GM19372 (cell line): ENCODE measurements around the gene DCPS.
"Not testable (repeated sequence)": the region's sequence is repeated elsewhere in the genome, so short reads cannot be mapped to it uniquely, and the experiment has no call there.

ENCODE experiments used
- ATAC-seq: cut with Tn5 transposase; IDR thresholded peaks from one replicate; pipeline ENCODE4 v1.9.1; 2021; ENCODE audit warnings: mild to moderate bottlenecking, low read depth, moderate library complexity; ENCODE audit not compliant: unreplicated experiment

Gene DCPS

GRCh38 chr11:126303623-126304456 lies at the start of gene DCPS:
Gene DCPS (plus strand): TSS chr11:126304060. CDS start chr11:126304081, 21 bp downstream.
- ATAC-seq = peak; percentile 88

DNA sequence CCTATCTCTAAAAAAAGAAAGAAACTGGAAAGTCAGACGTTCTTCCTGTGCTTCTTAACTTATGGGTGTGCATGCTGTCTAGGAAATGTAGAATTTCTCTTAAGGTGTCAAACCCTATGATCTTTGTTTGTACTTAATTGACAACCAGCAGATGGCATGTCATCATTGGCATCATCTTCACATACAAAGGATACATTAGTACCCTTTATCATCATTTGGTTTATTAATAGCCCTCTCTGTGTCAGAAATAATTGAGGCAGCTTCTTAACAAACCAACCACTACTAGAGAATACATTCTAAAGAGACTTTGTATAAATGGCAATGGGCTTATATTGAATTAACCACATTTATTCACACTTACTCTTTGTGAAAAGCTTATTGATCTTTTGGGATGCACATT lies 49.0 kb upstream of the DCPS start:
- no peak for ATAC-seq

- ATAC-seq = not testable (repeated sequence)
Observed at GRCh38 chr11:126255507-126255906, 48.4 kb upstream of the DCPS start.

DNA sequence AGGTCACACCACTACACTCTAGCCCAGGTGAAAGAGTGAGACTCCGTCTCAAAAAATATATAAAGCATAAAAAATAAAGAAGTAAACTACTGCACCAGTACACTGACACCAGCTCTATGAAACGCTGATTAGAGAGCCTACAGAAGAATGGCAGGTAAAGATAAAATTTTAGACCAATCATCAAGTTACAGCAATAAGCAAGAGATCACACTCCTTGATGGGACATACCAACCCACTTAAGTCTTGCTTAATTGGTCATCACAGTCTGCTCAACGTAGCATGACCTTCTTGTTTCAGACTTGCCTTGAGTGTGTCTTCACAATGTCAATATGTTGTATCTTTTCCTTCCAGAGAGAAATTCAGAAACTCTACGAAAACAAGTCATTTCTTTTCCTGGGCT lies 47.6 kb upstream of the DCPS start:
- no peak for ATAC-seq

DNA sequence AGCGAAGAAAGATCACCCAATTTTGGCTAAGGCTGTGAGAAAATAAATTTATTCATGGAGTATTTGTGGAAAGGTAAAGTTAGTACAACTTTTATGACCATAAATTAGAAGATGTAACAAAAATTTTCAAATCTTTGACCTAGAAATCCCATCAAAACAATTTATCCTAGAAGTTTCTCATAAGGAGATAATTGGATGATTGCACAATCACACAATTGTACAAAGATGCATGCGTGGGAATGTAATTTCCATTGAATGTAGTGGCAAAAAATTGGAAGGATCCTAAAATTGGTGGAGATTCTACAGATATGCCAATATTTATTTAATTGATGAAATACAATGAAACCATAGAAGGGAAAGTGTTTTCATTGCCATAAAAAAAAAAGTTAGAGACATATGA lies 46.7 kb upstream of the DCPS start:
- ATAC-seq = no peak

DNA sequence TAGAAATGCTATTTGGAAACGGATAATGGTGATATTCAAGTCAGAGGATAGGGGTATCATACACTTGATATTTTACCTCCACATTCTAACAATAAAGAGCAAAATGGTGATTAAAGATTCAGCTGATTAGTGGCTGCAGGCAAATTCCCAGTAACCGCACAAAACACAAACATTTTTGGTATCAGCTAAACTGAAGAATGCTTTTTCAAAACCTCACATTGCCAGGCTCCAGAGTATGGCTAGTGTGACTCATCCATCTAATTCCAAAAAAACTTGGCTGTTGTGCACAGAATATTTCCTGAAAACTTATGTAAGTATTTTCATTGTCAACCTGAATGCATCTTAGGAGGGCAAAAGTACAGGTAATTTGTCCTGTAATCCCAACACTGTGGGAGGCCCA lies 46.1 kb upstream of the DCPS start:
- ATAC-seq = no peak

DNA sequence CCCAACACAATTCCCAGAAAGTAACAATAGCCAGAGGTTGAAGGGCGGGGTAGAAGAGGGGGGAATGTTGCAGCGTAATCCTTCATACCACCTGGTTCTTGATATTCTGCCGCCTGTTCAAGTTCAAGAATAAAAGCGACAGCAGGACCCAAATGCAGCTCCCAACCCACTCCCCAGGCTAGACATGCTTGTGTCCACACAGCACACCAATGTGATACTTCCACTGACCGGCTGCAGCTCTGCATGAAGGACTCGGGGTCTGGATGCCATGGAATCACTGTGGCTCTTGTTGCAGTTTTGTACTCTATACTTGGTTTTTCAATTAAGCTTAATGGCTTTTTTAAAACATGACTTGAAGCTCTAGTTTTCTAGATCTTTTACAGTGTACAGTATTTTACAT lies 41.6 kb upstream of the DCPS start:
- no peak for ATAC-seq

DNA sequence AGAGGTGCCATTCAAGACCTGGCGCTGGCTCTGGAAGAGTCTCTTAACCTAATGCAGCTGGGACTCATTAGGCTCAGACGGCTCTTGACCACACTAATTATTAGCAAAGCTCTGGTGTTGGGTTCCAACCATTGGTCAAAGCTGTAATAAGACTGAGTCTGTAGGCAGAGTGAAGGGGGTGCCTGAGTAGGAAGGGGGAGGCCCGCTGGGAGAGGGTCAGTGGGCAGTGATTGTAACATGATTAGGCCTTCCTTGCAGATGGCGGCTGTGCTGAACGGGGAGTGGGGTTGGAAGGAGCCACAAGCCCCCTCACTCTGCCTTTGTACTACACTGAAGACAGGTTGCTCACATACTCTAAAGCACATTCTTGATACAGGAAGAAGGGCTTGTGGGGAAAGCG lies 40.4 kb upstream of the DCPS start:
- no peak for ATAC-seq

- ATAC-seq = no peak
Observed at GRCh38 chr11:126265811-126266210, 38.0 kb upstream of the DCPS start.

DNA sequence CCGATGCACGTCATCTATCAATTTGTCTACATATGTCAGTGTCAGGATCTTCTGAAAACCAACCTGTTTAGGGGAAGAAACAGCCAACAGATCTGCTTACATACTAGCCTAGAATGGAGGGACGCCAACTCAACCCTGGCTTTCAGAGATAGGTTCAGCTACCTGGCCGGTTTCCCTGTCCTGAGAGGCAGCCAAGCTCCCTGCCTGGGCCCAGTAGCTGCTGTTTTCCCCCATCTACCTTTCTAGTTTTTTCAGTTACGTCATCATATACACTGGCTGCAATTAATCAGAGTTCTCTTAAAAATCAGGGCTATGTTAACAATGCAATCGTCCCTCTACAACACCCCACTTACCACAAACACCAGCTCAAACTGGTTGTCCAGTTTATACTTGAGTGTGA lies 36.2 kb upstream of the DCPS start:
- no peak for ATAC-seq

DNA sequence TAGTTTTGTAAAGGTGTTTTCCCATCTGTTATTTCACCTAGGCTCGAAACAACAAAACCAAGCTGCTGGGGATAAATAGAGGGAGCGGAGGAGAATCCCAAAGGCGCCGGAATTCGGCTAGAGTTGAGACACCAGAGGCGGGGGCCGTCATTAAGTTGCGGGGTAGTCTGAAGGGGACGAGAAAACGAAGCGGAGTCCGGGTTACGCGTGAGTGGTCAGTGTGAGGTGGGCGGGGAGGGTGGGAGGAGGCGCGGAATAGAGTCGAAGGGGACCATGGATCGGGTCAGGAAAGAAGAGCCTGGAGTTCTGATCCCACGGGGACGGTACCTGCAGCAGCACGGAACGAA lies 35.5 kb upstream of the DCPS start:
- ATAC-seq = peak; percentile 2

- ATAC-seq = peak; percentile 98
Observed at GRCh38 chr11:126268708-126269579, 34.9 kb upstream of the DCPS start, which contains the start of the genes FOXRED1 and SRPRA. Gene FOXRED1 (plus strand): TSS chr11:126269154. CDS start chr11:126269207, 53 bp downstream. Gene SRPRA (minus strand): TSS chr11:126268895. CDS start chr11:126268804, 91 bp downstream.

DNA sequence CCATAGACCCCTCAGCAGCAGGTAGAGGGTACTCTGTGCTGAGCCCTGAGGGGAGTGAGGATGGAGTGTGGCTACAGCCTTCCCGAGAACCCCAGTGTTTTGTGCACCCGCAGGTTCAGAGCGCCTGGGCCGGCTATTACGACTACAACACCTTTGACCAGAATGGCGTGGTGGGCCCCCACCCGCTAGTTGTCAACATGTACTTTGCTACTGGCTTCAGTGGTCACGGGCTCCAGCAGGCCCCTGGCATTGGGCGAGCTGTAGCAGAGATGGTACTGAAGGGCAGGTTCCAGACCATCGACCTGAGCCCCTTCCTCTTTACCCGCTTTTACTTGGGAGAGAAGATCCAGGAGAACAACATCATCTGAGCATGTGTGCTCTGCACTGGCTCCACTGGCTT lies 26.5 kb upstream of the DCPS start:
- no peak for ATAC-seq

- ATAC-seq = no peak
Observed at GRCh38 chr11:126277780-126278179, 26.1 kb upstream of the DCPS start.

- no peak for ATAC-seq
Observed at GRCh38 chr11:126279191-126279590, 24.7 kb upstream of the DCPS start.

DNA sequence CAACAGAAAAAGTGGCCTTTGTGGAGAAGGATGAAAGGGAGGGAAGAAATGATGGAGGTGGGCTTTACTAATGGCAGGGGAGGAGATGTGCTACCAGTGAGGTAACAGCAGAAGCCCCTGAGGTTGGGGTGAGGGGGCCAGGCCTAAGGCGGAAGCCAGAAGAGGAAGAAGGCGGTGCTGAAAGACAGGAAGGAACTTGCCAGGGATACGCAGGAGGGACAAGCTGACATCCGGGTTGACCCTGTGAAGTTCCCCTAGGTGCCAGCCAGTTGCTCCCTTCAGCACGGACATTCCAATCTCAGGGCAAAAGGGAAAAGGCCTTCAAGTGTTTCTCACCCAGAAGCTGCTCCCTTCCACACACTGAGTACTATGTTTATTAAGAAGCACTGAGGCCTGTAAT lies 23.3 kb upstream of the DCPS start:
- no peak for ATAC-seq

- no peak for ATAC-seq
Observed at GRCh38 chr11:126281245-126281644, 22.6 kb upstream of the DCPS start.

GRCh38 chr11:126281666-126282175 lies 22.1 kb upstream of the DCPS start:
- ATAC-seq = no peak

- ATAC-seq = no peak
Observed at GRCh38 chr11:126282361-126282735, 21.5 kb upstream of the DCPS start.

DNA sequence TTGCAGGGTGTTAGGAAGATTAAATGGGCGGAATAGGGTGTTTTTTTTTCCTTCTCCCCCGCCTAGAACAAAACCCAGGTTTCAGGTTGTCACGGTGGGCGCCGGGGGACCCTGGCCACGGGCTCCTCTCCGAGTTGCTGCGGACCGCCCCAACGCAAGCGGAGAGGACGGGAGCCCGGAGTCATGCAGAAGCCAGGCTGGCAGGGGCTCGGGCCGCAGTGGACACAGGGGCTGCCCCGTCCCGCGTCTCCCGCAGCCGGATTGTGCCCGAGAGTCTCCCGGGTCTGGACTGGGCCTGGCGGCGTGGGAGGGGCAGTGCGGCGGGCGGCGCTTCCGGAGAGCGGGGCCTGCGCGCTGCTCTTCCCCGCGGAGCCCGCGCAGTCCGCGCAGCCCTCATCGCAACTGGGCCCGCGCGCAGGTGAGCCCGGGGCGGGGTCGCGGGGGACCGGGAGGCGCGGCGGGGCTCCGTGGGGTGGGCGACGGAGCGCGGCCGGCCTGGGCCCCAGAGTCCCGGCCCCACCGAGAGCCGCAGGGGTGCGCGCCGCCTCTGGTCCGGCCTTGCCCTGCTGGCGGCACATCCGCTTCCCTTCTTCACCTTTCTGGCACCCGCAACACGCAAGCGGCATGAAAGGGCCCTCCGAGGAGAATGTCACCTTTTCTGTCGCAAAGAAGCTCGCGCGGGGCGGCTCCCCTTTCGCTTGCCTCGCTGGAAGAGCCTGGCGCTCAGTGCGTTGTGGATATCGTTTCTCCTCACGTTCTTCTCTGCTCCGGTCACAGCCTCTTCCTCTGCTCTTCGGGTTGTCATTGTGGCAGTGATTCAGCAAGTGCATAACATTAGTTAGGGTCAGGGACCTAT lies 20.9 kb upstream of the DCPS start, which contains the start of gene TIRAP:
Gene TIRAP (plus strand): TSS at position 358 of the 856 bp plus-strand sequence. CDS start 7,802 bp downstream, outside the sequence.
- ATAC-seq = peak; percentile 58
